SK-N-SH (cell line): ENCODE results near the gene DUSP28. TPM values are rescaled to one million over a fixed set of nuclear protein-coding genes. Genes with fewer than 3 reads are reported as not detected.
"Not testable (repeated sequence)": the region's sequence is repeated elsewhere in the genome, so short reads cannot be mapped to it uniquely, and the experiment has no call there.

Experiments
- CTCF ChIA-PET: fragments of 300-600, 350-600 bp; formaldehyde crosslinking; extraction: SDS; loops from one replicate; lab custom pipeline; 2021; lab: Yijun Ruan, JAX
- POLR2A ChIA-PET: fragments of 350-600 bp; sonication (Branson Sonifier 250); formaldehyde crosslinking; extraction: SDS; loops from one replicate; lab custom pipeline; 2020; ENCODE audit warnings: antibody characterized with exemption, inconsistent platforms; lab: Yijun Ruan, JAX
- DNase-seq: peaks from one replicate; pipeline ENCODE4 v3.0.0; 2012
- H2AFZ ChIP-seq: fragments of 200-600 bp; sonication (generic); 2 replicates; pipeline ENCODE4 v1.8.1; 2016; ENCODE audit warnings: antibody characterized with exemption, mild to moderate bottlenecking, low read depth
- H3F3A ChIP-seq: fragments of 200-600 bp; sonication (generic); replicated peaks from 2 replicates; pipeline ENCODE3; 2016; ENCODE audit warnings: antibody characterized with exemption, mild to moderate bottlenecking; ENCODE audit not compliant: insufficient read depth
- H3K27ac ChIP-seq, 2 experiments: fragments of 200-500 bp in 1 of 2; fragments of 200-600 bp in 1 of 2; sonication (Bioruptor generic) in 1 of 2; sonication (generic), shearing (Covaris generic) in 1 of 2; 2 replicates each; pipeline versions ENCODE4 v1.5.1 to v1.6.1; 2014 to 2016; ENCODE audit warnings: low read depth in 2 of 2, inconsistent platforms in 1 of 2, low read length in 1 of 2, mild to moderate bottlenecking in 1 of 2, mixed read lengths in 1 of 2
- H3K27me3 ChIP-seq: fragments of 200-600 bp; sonication (generic), shearing (Covaris generic); 2 replicates; pipeline ENCODE4 v1.6.1; 2016; ENCODE audit warnings: mixed run types; ENCODE audit not compliant: insufficient read depth
- H3K36me3 ChIP-seq, 2 experiments: fragments of 200-500 bp in 1 of 2; fragments of 200-600 bp in 1 of 2; sonication (Bioruptor generic) in 1 of 2; sonication (generic) in 1 of 2; replicated peaks in 1 of 2; 2 replicates each; pipeline versions ENCODE3 to v1.5.1; 2014 to 2016; ENCODE audit warnings: low read length in 1 of 2, mild to moderate bottlenecking in 1 of 2; ENCODE audit not compliant: insufficient read depth in 2 of 2, control insufficient read depth in 1 of 2
- H3K4me1 ChIP-seq, 2 experiments: fragments of 200-500 bp in 1 of 2; fragments of 200-600 bp in 1 of 2; sonication (Bioruptor generic) in 1 of 2; sonication (generic), shearing (Covaris generic) in 1 of 2; 2 replicates each; pipeline versions ENCODE4 v1.5.1 to v1.6.1; 2014 to 2016; ENCODE audit warnings: low read depth in 1 of 2, low read length in 1 of 2, mixed run types in 1 of 2; ENCODE audit not compliant: insufficient read depth in 2 of 2, control insufficient read depth in 1 of 2
- H3K4me2 ChIP-seq: fragments of 200-600 bp; sonication (generic), shearing (Covaris generic); 2 replicates; pipeline ENCODE4 v1.6.1; 2017; ENCODE audit warnings: mixed run types
- H3K4me3 ChIP-seq, 2 experiments: fragments of 200-500 bp in 1 of 2; fragments of 200-600 bp in 1 of 2; sonication (Bioruptor generic) in 1 of 2; sonication (generic), shearing (Covaris generic) in 1 of 2; 2 replicates each; pipeline versions ENCODE4 v1.5.1 to v1.8.1; 2014 to 2016; ENCODE audit warnings: low read depth in 2 of 2, inconsistent platforms in 1 of 2, low read length in 1 of 2, mild to moderate bottlenecking in 1 of 2, mixed read lengths in 1 of 2, moderate library complexity in 1 of 2
- H3K79me2 ChIP-seq: fragments of 200-600 bp; sonication (generic); 2 replicates; pipeline ENCODE4 v1.8.1; 2017; ENCODE audit warnings: mild to moderate bottlenecking; ENCODE audit not compliant: insufficient read depth
- H3K9ac ChIP-seq: fragments of 200-600 bp; sonication (generic); 2 replicates; pipeline ENCODE4 v1.6.1; 2017; ENCODE audit warnings: mixed run types
- H3K9me2 ChIP-seq: fragments of 200-600 bp; sonication (generic); 2 replicates; pipeline ENCODE4 v1.6.1; 2017; ENCODE audit warnings: mixed run types
- H3K9me3 ChIP-seq: fragments of 200-600 bp; sonication (generic); 2 replicates; pipeline ENCODE4 v1.6.1; 2017; ENCODE audit warnings: mixed run types, mild to moderate bottlenecking, moderate library complexity
- H4K20me1 ChIP-seq: fragments of 200-600 bp; sonication (generic); 2 replicates; pipeline ENCODE4 v1.6.1; 2017; ENCODE audit warnings: mild to moderate bottlenecking, mixed run types; ENCODE audit not compliant: insufficient read depth
- CHD2 ChIP-seq: fragments of 150-350 bp; IDR thresholded peaks from 2 replicates; pipeline ENCODE4 v1.6.1; 2018; ENCODE audit warnings: low read length; ENCODE audit not compliant: partially characterized antibody
- ELF1 ChIP-seq: IDR thresholded peaks from 2 replicates; pipeline ENCODE4 v1.4.0; 2012
- EP300 ChIP-seq, 2 experiments: IDR thresholded peaks; 2 replicates each; pipeline versions ENCODE4 v1.4.0 to v1.6.1; 2012; ENCODE audit warnings: borderline replicate concordance in 1 of 2, low read depth in 1 of 2, low read length in 1 of 2
- EZH2phosphoT487 ChIP-seq: fragments of 200-600 bp; sonication (generic); IDR thresholded peaks from 2 replicates; pipeline ENCODE4 v1.6.1; 2017; ENCODE audit warnings: low read depth, mixed run types, mild to moderate bottlenecking, antibody characterized with exemption, moderate library complexity, borderline replicate concordance
- FOXJ3 ChIP-seq: sonication (generic); formaldehyde crosslinking; IDR thresholded peaks from 2 replicates; pipeline ENCODE4 v1.5.1; 2020; ENCODE audit warnings: mild to moderate bottlenecking, missing genetic modification reagents
- FOXM1 ChIP-seq: IDR thresholded peaks from 2 replicates; pipeline ENCODE4 v1.4.0; 2012; ENCODE audit warnings: low read depth, mild to moderate bottlenecking
- IRF3 ChIP-seq: fragments of 150-350 bp; IDR thresholded peaks from 2 replicates; pipeline ENCODE4 v1.6.1; 2016; ENCODE audit warnings: mild to moderate bottlenecking, low read depth, low read length
- MAX ChIP-seq: IDR thresholded peaks from 2 replicates; pipeline ENCODE4 v1.4.0; 2012; ENCODE audit warnings: low read depth
- MEF2A ChIP-seq: IDR thresholded peaks from 2 replicates; pipeline ENCODE4 v1.4.0; 2012; ENCODE audit warnings: low read depth, borderline replicate concordance
- NFIC ChIP-seq: IDR thresholded peaks from 2 replicates; pipeline ENCODE4 v1.4.0; 2012; ENCODE audit warnings: borderline replicate concordance
- NRF1 ChIP-seq: IDR thresholded peaks from 2 replicates; pipeline ENCODE4 v1.6.1; 2012; ENCODE audit warnings: low read depth, mild to moderate bottlenecking, low read length
- RAD21 ChIP-seq: IDR thresholded peaks from 2 replicates; pipeline ENCODE4 v1.6.1; 2012; ENCODE audit warnings: mild to moderate bottlenecking, low read length
- RCOR1 ChIP-seq: fragments of 150-350 bp; IDR thresholded peaks from 2 replicates; pipeline ENCODE4 v1.6.1; 2017; ENCODE audit warnings: antibody characterized with exemption, low read length
- REST ChIP-seq: IDR thresholded peaks from 2 replicates; pipeline ENCODE4 v1.6.1; 2012; ENCODE audit warnings: mild to moderate bottlenecking, low read depth, low read length, moderate library complexity
- RXRA ChIP-seq: IDR thresholded peaks from 2 replicates; pipeline ENCODE4 v1.4.0; 2012; ENCODE audit warnings: low read depth, mild to moderate bottlenecking, borderline replicate concordance
- SIN3A ChIP-seq: IDR thresholded peaks from 2 replicates; pipeline ENCODE4 v1.6.1; 2012; ENCODE audit warnings: low read depth, mild to moderate bottlenecking, low read length, moderate library complexity, borderline replicate concordance
- TAF1 ChIP-seq: IDR thresholded peaks from 2 replicates; pipeline ENCODE4 v1.6.1; 2012; ENCODE audit warnings: low read depth, mild to moderate bottlenecking, low read length, moderate library complexity, borderline replicate concordance
- USF1 ChIP-seq: IDR thresholded peaks from 2 replicates; pipeline ENCODE4 v1.4.0; 2012; ENCODE audit warnings: low read depth, borderline replicate concordance
- USF2 ChIP-seq: fragments of 150-350 bp; IDR thresholded peaks from 2 replicates; pipeline ENCODE4 v1.6.1; 2017; ENCODE audit warnings: antibody characterized with exemption, low read length, low read depth, borderline replicate concordance
- WGBS: methylation state at CpG from one replicate; pipeline ENCODE4 v1.1.6; 2017; ENCODE audit warnings: low lambda C conversion rate; 5-methylcytosine and 5-hydroxymethylcytosine counted together
- polyA plus RNA-seq, 3 experiments: library from polyadenylated mRNA; depleted of rRNA; stranded (reverse); fragments of >200 nt; gene quantifications; 2 replicates each; pipeline ENCODE4 v1.2.3, GENCODE V29; 2012

Gene DUSP28
- polyA plus RNA-seq, 1 of the 3 experiments (the other 2 are of a cell fraction), result 4.1 TPM

GRCh38 chr2:240520974-240521350 is 39.2 kb upstream of the DUSP28 start (continued):
- TF ChIP-seq REST, result no peak

GRCh38 chr2:240521885-240522284 is 38.3 kb upstream of the DUSP28 start:
- H3K36me3 ChIP-seq, result peaks cover 15 to 19% of the 10 kb centered on the region in 2 experiments
- H3K9me2 ChIP-seq, H3K4me2 ChIP-seq, H3F3A ChIP-seq, H3K27me3 ChIP-seq, H3K9me3 ChIP-seq, H3K9ac ChIP-seq, CTCF ChIA-PET, POLR2A ChIA-PET, H3K79me2 ChIP-seq, H3K27ac ChIP-seq, H4K20me1 ChIP-seq, H3K4me3 ChIP-seq, H2AFZ ChIP-seq, H3K4me1 ChIP-seq, DNase-seq: not testable (repeated sequence)
- 94% methylated on average over 5 of the region's 5 CpGs for WGBS

- Histone ChIP-seq H3K27me3 (no peaks in the 10 kb centered on the region), H3K36me3 (peaks cover 15 to 19% of the 10 kb centered on the region in 2 experiments), H3K9me3 (0 out of 2 replicates have a peak, but pooled peaks cover 3% of the 10 kb centered on the region), H3K9ac (no peak overlapping the region), H3K9me2 (no peaks in the 10 kb centered on the region), H2AFZ (no peak overlapping the region), H3K79me2 (no peaks in the 10 kb centered on the region), H3K4me3 (no peak overlapping the region), H4K20me1 (no peaks in the 10 kb centered on the region), H3K4me1 (no peaks in the 10 kb centered on the region), H3F3A (no peaks in the 10 kb centered on the region), H3K4me2 (no peak overlapping the region), H3K27ac (no peak overlapping the region)
- DNase-seq, result no peak
- WGBS, result 97% methylated on average over 9 of the region's 12 CpGs
- ChIA-PET CTCF (interaction anchor here (0.8 kb wide), 1 partner anchor 8 kb away, joined by 3 read pairs; no protein-coding TSS in a partner anchor), POLR2A (no interaction called here)
- no peak for TF ChIP-seq RCOR1
- no peak for TF ChIP-seq NFIC
- TF ChIP-seq RAD21, result no peak
- no peak for TF ChIP-seq TAF1
- no peak for TF ChIP-seq USF2
- no peak for TF ChIP-seq ELF1
- TF ChIP-seq CHD2, result no peak
- TF ChIP-seq FOXJ3 (CRISPR knock-in tag), result no peak
- no peak for TF ChIP-seq EZH2phosphoT487
- TF ChIP-seq MAX, result no peak
- no peak for TF ChIP-seq EP300 (IDR thresholded peaks at IDR 0.05; ENCODE audit: borderline replicate concordance in 1 of 2, low read depth in 1 of 2, low read length in 1 of 2)
- TF ChIP-seq SIN3A, result no peak
- TF ChIP-seq FOXM1, result no peak
- no peak for TF ChIP-seq RXRA
- no peak for TF ChIP-seq USF1
- no peak for TF ChIP-seq MEF2A
- TF ChIP-seq IRF3, result no peak
- TF ChIP-seq NRF1, result no peak
These were observed 37.8 kb upstream of the DUSP28 start for GRCh38 chr2:240522406-240522805.
